Spinal cord (tissue), 10 donors: ENCODE measurements around the gene BATF3. TPM values are rescaled to one million over a fixed set of nuclear protein-coding genes. Genes with fewer than 3 reads are reported as not detected.

Experiments used
- DNase-seq, 6 donors: peaks; one replicate each; pipeline versions ENCODE4 v3.0.0 to v3.0.0-alpha.2; 2013 to 2015; ENCODE audit warnings: low spot score in 6 of 6, low read depth in 4 of 6
- H3K27ac ChIP-seq: one replicate; pipeline ENCODE4 v1.5.1; 2013; ENCODE audit warnings: low read depth, low read length, control low read depth
- H3K27me3 ChIP-seq: one replicate; pipeline ENCODE4 v1.6.1; 2013; ENCODE audit warnings: low read length; ENCODE audit not compliant: control insufficient read depth, insufficient read depth
- H3K36me3 ChIP-seq: one replicate; pipeline ENCODE4 v1.6.1; 2013; ENCODE audit warnings: low read length; ENCODE audit not compliant: control insufficient read depth, insufficient read depth
- H3K4me1 ChIP-seq: one replicate; pipeline ENCODE4 v1.6.1; 2013; ENCODE audit warnings: low read length; ENCODE audit not compliant: control insufficient read depth, insufficient read depth
- H3K4me3 ChIP-seq: one replicate; pipeline ENCODE4 v1.5.1; 2013; ENCODE audit warnings: low read depth, low read length, control low read depth
- H3K9me3 ChIP-seq: one replicate; pipeline ENCODE4 v1.6.1; 2013; ENCODE audit warnings: low read length; ENCODE audit not compliant: control insufficient read depth, insufficient read depth
- WGBS: methylation state at CpG from one replicate; pipeline ENCODE4 v1.1.5; 2013; ENCODE audit warnings: missing lambda C conversion rate; ENCODE audit not compliant: insufficient coverage; 5-methylcytosine and 5-hydroxymethylcytosine counted together
- polyA plus RNA-seq, 2 donors: library from polyadenylated mRNA; unstranded; fragments of 120-200 nt; gene quantifications; one replicate each; pipeline ENCODE4 v1.2.1, GENCODE V29; 2013; ENCODE audit not compliant: insufficient read length in 2 of 2
- total RNA-seq, 2 donors: library from RNA; depleted of rRNA in 1 of 2; stranded (reverse); fragments of 120-200 nt in 1 of 2; fragments of >200 nt in 1 of 2; gene quantifications; one replicate each; pipeline versions ENCODE4 v1.2.3 to v1.2.4, GENCODE V29; 2013 to 2014
- donor health status: healthy.

BATF3 gene
- total and polyA plus RNA-seq, 4 donors = 2.7 to 7.2 (median 3.5) TPM

GRCh38 chr1:212677573-212677972 is 22.1 kb downstream of the BATF3 start:
- DNase-seq = no peak
- no peaks in the 10 kb centered on the region for H3K9me3 ChIP-seq
- no peak overlapping the region for H3K27ac ChIP-seq
- no peaks in the 10 kb centered on the region for H3K36me3 ChIP-seq
- WGBS = 43% methylated on average over 4 of the region's 4 CpGs
- no peak overlapping the region for H3K4me3 ChIP-seq
- peaks cover 4% of the 10 kb centered on the region for H3K4me1 ChIP-seq
- no peaks in the 10 kb centered on the region for H3K27me3 ChIP-seq

GRCh38 chr1:212677136-212677535 is 22.5 kb downstream of the BATF3 start:
- Histone ChIP-seq H3K36me3 (no peaks in the 10 kb centered on the region), H3K4me3 (no peak overlapping the region), H3K9me3 (no peaks in the 10 kb centered on the region), H3K4me1 (peaks cover 4% of the 10 kb centered on the region), H3K27ac (no peak overlapping the region), H3K27me3 (no peaks in the 10 kb centered on the region)
- no peak for DNase-seq
- 83% methylated on average over 4 of the region's 4 CpGs for WGBS

- H3K27me3 ChIP-seq = peaks cover under 1% of the 10 kb centered on the region
- DNase-seq = no peak
- no peaks in the 10 kb centered on the region for H3K36me3 ChIP-seq
- H3K27ac ChIP-seq = no peak overlapping the region
- no peaks in the 10 kb centered on the region for H3K9me3 ChIP-seq
- no CpG with 5 or more reads among the region's 3 CpGs for WGBS
- peaks cover 11% of the 10 kb centered on the region for H3K4me1 ChIP-seq
- no peak overlapping the region for H3K4me3 ChIP-seq
Measured at GRCh38 chr1:212675675-212676074, 24.0 kb downstream of the BATF3 start.

- no peak for DNase-seq
- no peaks in the 10 kb centered on the region for H3K36me3 ChIP-seq
- H3K27me3 ChIP-seq = peaks cover 2% of the 10 kb centered on the region
- H3K4me1 ChIP-seq = peaks cover 11% of the 10 kb centered on the region
- no peak overlapping the region for H3K27ac ChIP-seq
- no peak overlapping the region for H3K4me3 ChIP-seq
- no CpG with 5 or more reads among the region's 3 CpGs for WGBS
- no peaks in the 10 kb centered on the region for H3K9me3 ChIP-seq
Measured at GRCh38 chr1:212674872-212675271, 24.8 kb downstream of the BATF3 start.

- Histone ChIP-seq H3K27me3 (peaks cover 2% of the 10 kb centered on the region), H3K27ac (no peak overlapping the region), H3K9me3 (no peaks in the 10 kb centered on the region), H3K4me1 (peaks cover 14% of the 10 kb centered on the region), H3K36me3 (no peaks in the 10 kb centered on the region), H3K4me3 (no peak overlapping the region)
- 25% methylated on average over 7 of the region's 12 CpGs for WGBS
- peak in 2 of 6 donors; percentile 36 to 47 for DNase-seq
Measured at GRCh38 chr1:212671342-212672031, 28.2 kb downstream of the BATF3 start.

GRCh38 chr1:212670882-212671281 is 28.8 kb downstream of the BATF3 start:
- Histone ChIP-seq H3K9me3 (no peaks in the 10 kb centered on the region), H3K4me1 (peaks cover 14% of the 10 kb centered on the region), H3K27ac (no peak overlapping the region), H3K36me3 (no peaks in the 10 kb centered on the region), H3K27me3 (peaks cover 5% of the 10 kb centered on the region), H3K4me3 (no peak overlapping the region)
- no peak for DNase-seq

GRCh38 chr1:212670301-212670700 is 29.3 kb downstream of the BATF3 start:
- WGBS = 100% methylated on average over 1 of the region's 7 CpGs
- Histone ChIP-seq H3K27me3 (peaks cover 7% of the 10 kb centered on the region), H3K36me3 (no peaks in the 10 kb centered on the region), H3K4me3 (no peak overlapping the region), H3K9me3 (no peaks in the 10 kb centered on the region), H3K27ac (no peak overlapping the region), H3K4me1 (peaks cover 19% of the 10 kb centered on the region)
- no peak for DNase-seq

GRCh38 chr1:212669600-212669999 is 30.0 kb downstream of the BATF3 start:
- Histone ChIP-seq H3K9me3 (no peaks in the 10 kb centered on the region), H3K4me3 (no peak overlapping the region), H3K36me3 (no peaks in the 10 kb centered on the region), H3K27ac (no peak overlapping the region), H3K4me1 (peaks cover 23% of the 10 kb centered on the region), H3K27me3 (peaks cover 9% of the 10 kb centered on the region)
- WGBS = 90% methylated on average over 5 of the region's 8 CpGs
- DNase-seq = no peak

- H3K4me1 ChIP-seq = peaks cover 23% of the 10 kb centered on the region
- no peaks in the 10 kb centered on the region for H3K36me3 ChIP-seq
- H3K4me3 ChIP-seq = no peak overlapping the region
- peaks cover 9% of the 10 kb centered on the region for H3K27me3 ChIP-seq
- 63% methylated on average over 2 of the region's 2 CpGs for WGBS
- H3K27ac ChIP-seq = no peak overlapping the region
- DNase-seq = no peak
- H3K9me3 ChIP-seq = no peaks in the 10 kb centered on the region
Measured at GRCh38 chr1:212669102-212669501, 30.5 kb downstream of the BATF3 start.

GRCh38 chr1:212668477-212668876 is 31.2 kb downstream of the BATF3 start:
- no CpG with 5 or more reads among the region's 5 CpGs for WGBS
- no peak overlapping the region for H3K4me3 ChIP-seq
- H3K27ac ChIP-seq = no peak overlapping the region
- H3K9me3 ChIP-seq = no peaks in the 10 kb centered on the region
- peaks cover 9% of the 10 kb centered on the region for H3K27me3 ChIP-seq
- H3K4me1 ChIP-seq = peaks cover 23% of the 10 kb centered on the region
- no peaks in the 10 kb centered on the region for H3K36me3 ChIP-seq
- no peak for DNase-seq
